IPS DF 19.7 (cell line): ENCODE results near the gene PTS.

ENCODE experiments used
- DNase-seq: peaks from one replicate; pipeline ENCODE4 v3.0.0-alpha.2; 2013; ENCODE audit warnings: low read depth, low spot score

The PTS gene

GRCh38 chr11:112265659-112266409, 39.6 kb downstream of the PTS start:
- DNase-seq, result no peak

DNA sequence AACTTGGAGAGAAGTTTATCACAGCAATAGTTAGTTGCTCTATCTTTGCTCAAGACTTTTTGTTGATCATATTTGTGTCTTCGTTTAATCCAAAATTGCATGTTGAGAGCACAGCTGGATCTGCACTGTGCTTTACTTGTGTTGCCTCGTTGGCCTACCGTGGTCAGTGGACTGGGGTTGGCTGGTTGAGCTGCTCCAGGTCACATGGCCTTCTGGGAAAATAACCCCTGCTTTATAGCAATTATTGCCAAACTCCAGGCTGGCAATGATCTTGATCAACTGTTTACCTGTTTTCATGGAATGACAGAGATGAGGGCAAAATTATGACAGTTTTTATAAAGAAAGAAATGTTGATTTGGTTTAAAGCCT, 40.2 kb downstream of the PTS start:
- no peak for DNase-seq

GRCh38 chr11:112267188-112267591, 41.0 kb downstream of the PTS start:
- DNase-seq, result no peak

- no peak for DNase-seq
Measured at GRCh38 chr11:112268406-112268805, 42.2 kb downstream of the PTS start.

DNA sequence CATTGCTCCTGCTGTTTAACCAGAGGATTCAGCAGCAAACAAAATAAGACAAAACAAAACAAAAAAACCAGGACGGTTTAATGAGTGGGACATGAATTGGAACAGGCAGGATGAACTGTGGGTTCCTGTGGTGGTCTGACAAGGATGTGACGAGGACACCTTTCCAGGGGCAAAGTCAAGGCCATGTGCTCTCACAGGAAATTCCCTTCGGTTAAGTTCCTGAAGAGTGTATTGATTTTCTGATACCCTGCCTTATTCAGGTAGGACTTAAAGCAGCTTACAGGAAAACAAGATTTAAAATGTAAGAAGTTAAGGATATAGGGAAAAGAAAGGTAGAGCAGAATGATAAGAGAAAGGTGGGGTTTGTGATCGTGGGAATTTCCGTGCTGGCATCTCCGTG, 42.9 kb downstream of the PTS start:
- DNase-seq, result no peak

DNA sequence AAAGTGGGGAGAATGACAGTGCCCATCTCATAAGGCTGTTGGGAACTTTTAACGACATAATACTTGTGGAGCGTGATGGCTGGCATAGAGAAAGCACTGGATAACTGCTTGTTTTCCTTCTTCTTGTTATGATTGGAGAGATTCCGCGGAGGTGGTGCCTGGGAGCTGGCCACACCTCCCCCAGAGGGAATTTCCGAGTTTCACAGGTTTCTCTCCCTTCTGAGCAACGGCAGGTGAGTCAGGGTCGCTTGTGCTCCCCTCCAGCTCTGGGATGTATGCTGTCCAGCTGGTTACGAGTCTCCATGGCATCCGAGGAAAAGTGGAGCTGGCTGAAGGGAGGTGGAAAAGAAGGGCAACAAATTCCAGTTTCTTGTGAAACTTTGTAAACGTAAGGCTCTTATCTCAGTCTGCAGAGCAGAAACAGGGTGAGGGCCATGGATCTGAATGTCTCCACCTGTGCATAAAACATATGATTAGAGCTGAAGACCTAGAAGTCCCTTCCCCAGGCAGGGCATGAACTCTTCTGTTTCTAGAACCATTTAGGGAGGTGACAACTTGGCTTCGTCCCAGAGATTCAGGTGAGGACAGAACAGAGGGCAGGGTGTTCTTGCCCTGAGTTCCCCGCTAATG, 44.4 kb downstream of the PTS start:
- no peak for DNase-seq

- DNase-seq, result no peak
Measured at GRCh38 chr11:112271242-112271641, 45.0 kb downstream of the PTS start.

DNA sequence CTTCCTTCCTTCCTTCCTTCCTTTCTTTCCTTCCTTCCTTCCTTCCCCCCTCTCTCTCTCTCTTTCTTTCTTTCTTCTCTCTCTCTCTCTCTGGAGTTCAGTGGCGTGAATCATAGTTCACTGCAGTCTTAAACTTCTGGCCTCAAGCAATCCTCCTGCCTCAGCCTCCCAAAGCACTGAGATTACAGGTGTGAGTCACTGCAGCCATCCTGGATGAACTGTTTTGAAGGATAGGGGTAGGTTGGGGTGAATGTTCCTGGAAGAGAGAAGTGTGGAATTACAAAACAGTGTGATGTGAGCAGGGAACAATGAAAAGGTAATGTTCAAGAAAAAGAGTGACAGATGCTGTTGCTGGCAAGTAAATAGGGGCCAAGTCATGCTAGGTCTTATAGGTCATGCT, 46.8 kb downstream of the PTS start:
- DNase-seq, result no peak

- no peak for DNase-seq
Measured at GRCh38 chr11:112274007-112274783, 48.0 kb downstream of the PTS start.

DNA sequence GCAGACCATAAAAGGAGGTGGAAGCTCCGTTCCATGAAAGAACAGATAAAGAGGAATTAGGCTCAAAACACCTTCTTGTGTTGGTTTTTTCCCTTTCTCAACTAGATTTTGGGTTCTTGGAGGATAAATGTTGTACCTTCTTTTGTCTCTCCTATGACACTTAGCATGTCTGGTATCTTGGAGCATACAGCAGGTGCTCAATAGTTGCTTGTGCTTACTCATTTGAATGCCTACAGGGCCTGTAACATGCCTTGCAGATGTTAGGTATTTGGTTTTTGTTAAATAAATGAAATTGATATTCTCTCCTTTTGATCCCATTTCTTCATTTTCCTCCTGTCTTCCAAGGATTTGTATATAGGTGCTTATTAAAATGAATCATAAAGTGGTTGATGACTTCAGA, 50.8 kb downstream of the PTS start:
- DNase-seq, result no peak

- DNase-seq, result no peak
Measured at GRCh38 chr11:112277941-112278340, 51.7 kb downstream of the PTS start.

DNA sequence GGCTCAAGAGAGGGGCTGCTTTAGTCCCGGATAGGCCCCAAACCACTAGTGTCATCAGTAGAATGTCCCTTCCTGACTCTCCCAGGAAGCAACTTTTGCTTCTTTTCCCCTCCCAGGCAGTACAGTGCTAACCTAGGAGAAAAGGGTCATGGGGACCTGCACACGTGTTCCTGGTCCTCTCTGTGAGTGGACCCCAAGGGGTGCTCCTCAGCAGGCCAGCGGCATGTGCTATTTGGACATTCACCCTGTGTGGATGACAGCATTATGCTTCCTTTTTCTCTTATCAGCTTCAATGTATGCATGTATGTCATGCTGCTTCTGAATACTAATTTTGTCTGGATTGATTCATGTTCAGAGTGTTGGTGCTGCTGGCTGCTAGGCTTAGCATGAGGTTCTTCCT, 52.6 kb downstream of the PTS start:
- DNase-seq, result no peak

GRCh38 chr11:112279901-112280267, 53.7 kb downstream of the PTS start:
- no peak for DNase-seq

DNA sequence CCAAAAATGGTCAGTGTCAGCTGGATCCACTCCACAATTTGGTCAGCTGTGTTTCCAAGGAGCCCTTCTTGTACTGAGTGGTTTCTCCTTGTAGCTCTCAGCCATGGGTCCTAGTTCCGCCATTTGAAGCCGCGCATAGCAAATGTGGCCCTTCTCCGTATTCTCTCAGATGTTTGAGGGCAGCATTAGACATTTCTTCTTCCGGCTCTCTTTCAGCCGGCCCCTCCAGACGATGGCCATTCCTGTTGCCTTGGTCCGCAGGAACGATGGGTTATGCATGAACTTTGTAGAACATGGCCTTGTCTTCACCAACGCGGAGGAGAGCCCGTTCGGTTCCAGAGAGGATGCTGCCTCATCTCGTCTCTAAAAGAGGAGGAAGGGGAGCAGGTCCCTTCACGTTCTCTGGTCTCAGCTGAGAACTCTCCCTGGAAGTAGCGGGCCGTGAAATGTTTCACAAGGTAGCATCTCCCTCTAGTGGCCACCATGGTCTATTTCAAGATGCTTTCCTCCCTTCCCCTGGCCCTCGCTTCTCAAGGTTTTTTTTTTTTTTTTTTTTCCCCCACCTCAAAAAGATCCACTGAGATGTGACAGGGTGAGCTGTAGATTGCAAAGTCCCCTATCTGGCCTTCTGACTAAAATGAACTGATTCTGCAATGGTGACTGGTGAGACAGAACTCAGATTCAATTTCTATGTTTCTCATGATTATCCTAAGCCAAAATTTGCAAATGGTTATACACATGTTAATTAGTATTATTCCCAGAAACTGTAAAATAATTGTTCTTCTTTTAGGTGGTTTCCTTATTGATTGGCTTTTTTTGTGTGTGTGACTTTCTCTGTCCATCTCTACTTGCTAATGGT, 54.3 kb downstream of the PTS start:
- DNase-seq, result peak; percentile 64

GRCh38 chr11:112281726-112282125, 55.5 kb downstream of the PTS start:
- no peak for DNase-seq
